PC-3 (cell line): ENCODE data around the gene AK8. TPM values are rescaled to one million over a fixed set of nuclear protein-coding genes. Genes with fewer than 3 reads are reported as not detected.

ENCODE experiments used
- ATAC-seq: fragments of 200-7000 bp; cut with Tn5 transposase; 2 replicates; pipeline ENCODE4 v1.9.1; 2020; ENCODE audit warnings: mild to moderate bottlenecking, moderate library complexity
- BruUV-seq: library from RNA; stranded (reverse); fragments of 400-500 nt; replicated peaks from 2 replicates; lab custom pipeline; 2021; lab: Mats Ljungman, UMichigan
- CTCF ChIA-PET: fragments of 300-600 bp; sonication (Branson Sonifier 250); formaldehyde crosslinking; loops from one replicate; lab custom pipeline; 2022; ENCODE audit warnings: antibody characterized with exemption; lab: Charles Lee
- POLR2A ChIA-PET: fragments of 300-600 bp; sonication (Branson Sonifier 250); formaldehyde crosslinking; loops from one replicate; lab custom pipeline; 2022; ENCODE audit warnings: antibody characterized with exemption; ENCODE audit not compliant: unreplicated experiment; lab: Charles Lee
- DNase-seq: peaks from one replicate; pipeline ENCODE4 v3.0.0-alpha.2; 2015
- H2AFZ ChIP-seq: fragments of 300-600 bp; sonication (generic); 2 replicates; pipeline ENCODE4 v1.6.0; 2016; ENCODE audit warnings: antibody characterized with exemption, low read length
- H3F3A ChIP-seq: fragments of 300-600 bp; sonication (generic); one replicate; pipeline ENCODE4 v1.6.0; 2017; ENCODE audit warnings: antibody characterized with exemption, low read length, control low read depth, mild to moderate bottlenecking; ENCODE audit not compliant: unreplicated experiment
- H3K27ac ChIP-seq: fragments of 300-600 bp; sonication (generic); 2 replicates; pipeline ENCODE4 v1.5.1; 2016; ENCODE audit warnings: mild to moderate bottlenecking, low read length
- H3K27me3 ChIP-seq: fragments of 300-600 bp; sonication (generic); 2 replicates; pipeline ENCODE4 v1.6.1; 2016; ENCODE audit warnings: low read length, mixed read lengths
- H3K36me3 ChIP-seq: fragments of 300-600 bp; sonication (generic); 2 replicates; pipeline ENCODE4 v1.6.1; 2016; ENCODE audit warnings: low read depth, mixed run types, low read length, mixed read lengths
- H3K4me1 ChIP-seq: fragments of 300-600 bp; sonication (generic); 2 replicates; pipeline ENCODE4 v1.5.1; 2016; ENCODE audit warnings: low read length; ENCODE audit not compliant: insufficient read depth
- H3K4me2 ChIP-seq: fragments of 300-600 bp; sonication (generic); 2 replicates; pipeline ENCODE4 v1.6.0; 2016; ENCODE audit warnings: low read length
- H3K4me3 ChIP-seq: fragments of 300-600 bp; sonication (generic); 2 replicates; pipeline ENCODE4 v1.5.1; 2016; ENCODE audit warnings: mild to moderate bottlenecking, low read length, mixed read lengths
- H3K79me2 ChIP-seq: fragments of 300-600 bp; sonication (generic); 2 replicates; pipeline ENCODE4 v1.6.1; 2017; ENCODE audit warnings: low read length, mixed read lengths
- H3K9ac ChIP-seq: fragments of 300-600 bp; sonication (generic); 2 replicates; pipeline ENCODE4 v1.6.0; 2016; ENCODE audit warnings: mild to moderate bottlenecking, low read length
- H3K9me2 ChIP-seq: fragments of 300-600 bp; sonication (generic); replicated peaks from 2 replicates; pipeline ENCODE4 v1.6.1; 2016; ENCODE audit warnings: mixed run types, low read length, mixed read lengths
- H3K9me3 ChIP-seq: fragments of 300-600 bp; sonication (generic); 2 replicates; pipeline ENCODE4 v1.6.1; 2016; ENCODE audit warnings: low read length, mixed read lengths
- H4K20me1 ChIP-seq: fragments of 300-600 bp; sonication (generic); 2 replicates; pipeline ENCODE4 v1.6.1; 2016; ENCODE audit warnings: low read length, mixed read lengths
- EZH2 ChIP-seq: fragments of 300-600 bp; sonication (generic); IDR thresholded peaks from one replicate; pipeline ENCODE4 v1.6.1; 2017; ENCODE audit warnings: antibody characterized with exemption, mild to moderate bottlenecking, low read length; ENCODE audit not compliant: unreplicated experiment
- EZH2phosphoT487 ChIP-seq: fragments of 300-600 bp; sonication (generic); IDR thresholded peaks from 2 replicates; pipeline ENCODE4 v1.6.1; 2018; ENCODE audit warnings: mild to moderate bottlenecking, antibody characterized with exemption, low read length, borderline replicate concordance
- intact Hi-C: fragments of 100-400 bp; cut with micrococcal nuclease; formaldehyde crosslinking; loops from 2 replicates; pipeline ENCODE4 v1.9.0; 2023
- total RNA-seq: library from RNA; depleted of rRNA; stranded (reverse); fragments of >200 nt; gene quantifications from 2 replicates; pipeline ENCODE4 v1.2.3, GENCODE V29; 2014
- TF ChIP-seq, protein P1 (sequence below): fragments of 300-600 bp; sonication (generic); conservative IDR thresholded peaks from 2 replicates; pipeline ENCODE4 v1.5.1; 2017; ENCODE audit warnings: antibody characterized with exemption, low read depth, mild to moderate bottlenecking, low read length

The AK8 gene
- total RNA-seq, 1 experiment from 2014 or later, result 0.55 TPM

DNA sequence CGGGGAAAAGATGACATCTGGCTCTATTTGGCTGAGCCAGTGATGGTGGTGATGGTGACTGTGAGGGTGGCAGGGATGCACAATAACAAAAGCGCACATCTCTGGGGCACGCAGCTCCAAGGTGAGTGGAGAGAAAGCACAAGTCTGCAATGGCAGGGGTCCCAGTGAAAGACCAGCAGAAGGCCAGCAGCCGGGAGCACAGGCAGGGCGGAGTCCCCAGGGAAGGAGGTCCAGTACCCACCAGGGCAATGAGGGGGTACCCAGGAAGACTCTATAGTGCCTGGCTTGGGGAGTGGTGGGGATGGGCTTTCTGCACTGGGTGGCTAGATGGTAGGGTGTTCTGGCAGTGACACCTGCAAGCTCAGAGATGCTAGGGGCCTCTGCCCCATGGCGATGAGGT lies 69.4 kb downstream of the AK8 start:
- Histone ChIP-seq H3K4me1 (no peaks in the 10 kb centered on the region), H3K9me2 (no peaks in the 10 kb centered on the region), H3K27ac (no peak overlapping the region), H3K4me2 (no peak overlapping the region), H4K20me1 (no peaks in the 10 kb centered on the region), H3K9me3 (no peaks in the 10 kb centered on the region), H3F3A (no peaks in the 10 kb centered on the region), H3K79me2 (no peaks in the 10 kb centered on the region), H2AFZ (no peak overlapping the region), H3K4me3 (no peak overlapping the region), H3K27me3 (no peaks in the 10 kb centered on the region), H3K36me3 (no peaks in the 10 kb centered on the region), H3K9ac (no peak overlapping the region)
- TF ChIP-seq EZH2, result no peak
- no peak for TF ChIP-seq EZH2phosphoT487
- TF ChIP-seq, protein P1, sequence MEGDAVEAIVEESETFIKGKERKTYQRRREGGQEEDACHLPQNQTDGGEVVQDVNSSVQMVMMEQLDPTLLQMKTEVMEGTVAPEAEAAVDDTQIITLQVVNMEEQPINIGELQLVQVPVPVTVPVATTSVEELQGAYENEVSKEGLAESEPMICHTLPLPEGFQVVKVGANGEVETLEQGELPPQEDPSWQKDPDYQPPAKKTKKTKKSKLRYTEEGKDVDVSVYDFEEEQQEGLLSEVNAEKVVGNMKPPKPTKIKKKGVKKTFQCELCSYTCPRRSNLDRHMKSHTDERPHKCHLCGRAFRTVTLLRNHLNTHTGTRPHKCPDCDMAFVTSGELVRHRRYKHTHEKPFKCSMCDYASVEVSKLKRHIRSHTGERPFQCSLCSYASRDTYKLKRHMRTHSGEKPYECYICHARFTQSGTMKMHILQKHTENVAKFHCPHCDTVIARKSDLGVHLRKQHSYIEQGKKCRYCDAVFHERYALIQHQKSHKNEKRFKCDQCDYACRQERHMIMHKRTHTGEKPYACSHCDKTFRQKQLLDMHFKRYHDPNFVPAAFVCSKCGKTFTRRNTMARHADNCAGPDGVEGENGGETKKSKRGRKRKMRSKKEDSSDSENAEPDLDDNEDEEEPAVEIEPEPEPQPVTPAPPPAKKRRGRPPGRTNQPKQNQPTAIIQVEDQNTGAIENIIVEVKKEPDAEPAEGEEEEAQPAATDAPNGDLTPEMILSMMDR, result no peak
- no peak for DNase-seq
- intact Hi-C loops, result loop anchor here (10.0 kb wide), 1 partner anchor 96 kb away; no protein-coding TSS in a partner anchor
- no TSS peak for BruUV-seq
- ChIA-PET POLR2A (no interaction called here), CTCF (no interaction called here)
- no peak for ATAC-seq

GRCh38 chr9:132806723-132807421 lies 71.2 kb downstream of the AK8 start:
- TF ChIP-seq, protein P1, result no peak
- TF ChIP-seq EZH2, result no peak
- TF ChIP-seq EZH2phosphoT487, result no peak

GRCh38 chr9:132806306-132806705 lies 71.8 kb downstream of the AK8 start:
- Histone ChIP-seq H3K9ac (no peak overlapping the region), H3K36me3 (no peaks in the 10 kb centered on the region), H3K27ac (no peak overlapping the region), H3F3A (no peaks in the 10 kb centered on the region), H2AFZ (no peak overlapping the region), H3K4me2 (no peak overlapping the region), H4K20me1 (no peaks in the 10 kb centered on the region), H3K79me2 (no peaks in the 10 kb centered on the region), H3K4me3 (no peak overlapping the region), H3K9me2 (no peaks in the 10 kb centered on the region), H3K4me1 (no peaks in the 10 kb centered on the region), H3K9me3 (no peaks in the 10 kb centered on the region), H3K27me3 (no peaks in the 10 kb centered on the region)
- POLR2A ChIA-PET, result no interaction called here
- TF ChIP-seq EZH2 (no peak), EZH2phosphoT487 (no peak)
- TF ChIP-seq, protein P1, result no peak
- ATAC-seq, result no peak
- CTCF ChIA-PET, result no interaction called here
- intact Hi-C loops, result loop anchor here (10.0 kb wide), 1 partner anchor 98 kb away; no protein-coding TSS in a partner anchor
- no peak for DNase-seq
- no TSS peak for BruUV-seq

More at GRCh38 chr9:132806723-132807421, 71.2 kb downstream of the AK8 start:
- Histone ChIP-seq H3K9me3 (no peaks in the 10 kb centered on the region), H3K4me2 (no peak overlapping the region), H3K9ac (no peak overlapping the region), H4K20me1 (no peaks in the 10 kb centered on the region), H3K4me1 (no peaks in the 10 kb centered on the region), H2AFZ (no peak overlapping the region), H3K9me2 (no peaks in the 10 kb centered on the region), H3K36me3 (no peaks in the 10 kb centered on the region), H3K4me3 (no peak overlapping the region), H3K27me3 (no peaks in the 10 kb centered on the region), H3K27ac (no peak overlapping the region), H3F3A (no peaks in the 10 kb centered on the region), H3K79me2 (no peaks in the 10 kb centered on the region)
- DNase-seq (peak; percentile 3), ATAC-seq (no peak)
- no TSS peak for BruUV-seq
- ChIA-PET CTCF (no interaction called here), POLR2A (no interaction called here)
- intact Hi-C loops, result loop anchor here (10.0 kb wide), 1 partner anchor 98 kb away; no protein-coding TSS in a partner anchor
